D721Med (cell line): ENCODE results near the gene ST8SIA5.

Experiments used
- DNase-seq: peaks from one replicate; pipeline ENCODE4 v3.0.0; 2011; ENCODE audit warnings: low spot score; ENCODE audit not compliant: insufficient read length
- FAIRE-seq: peaks from 2 replicates; lab custom pipeline; 2011; peaks lifted over from hg19 to GRCh38; lab: Jason Lieb, UNC
- TF ChIP-seq, protein P1 (sequence below): IDR thresholded peaks from 2 replicates; pipeline ENCODE4 v1.5.1; 2012; ENCODE audit warnings: mild to moderate bottlenecking, control low read depth; ENCODE audit not compliant: insufficient read depth; ENCODE audit errors: missing control alignments

Gene ST8SIA5

DNA sequence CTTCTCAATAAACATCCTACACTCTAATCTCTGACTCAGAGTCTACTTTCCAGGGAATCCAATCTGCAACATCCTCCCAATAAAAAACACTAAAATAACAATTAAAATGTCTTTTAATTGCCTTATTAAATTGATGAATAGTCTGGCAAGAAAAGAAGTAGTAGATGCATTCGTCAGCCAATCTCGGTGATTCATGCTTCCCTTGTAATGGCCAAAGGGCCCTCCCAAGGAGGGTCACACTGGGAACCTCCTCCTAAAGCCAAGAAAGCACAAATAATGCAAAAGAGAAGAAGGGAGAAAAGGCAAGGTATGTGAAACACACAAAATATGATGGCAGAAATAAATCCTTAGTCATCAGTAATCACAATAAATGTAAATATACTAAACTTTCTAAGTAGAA lies 16.8 kb downstream of the ST8SIA5 start:
- TF ChIP-seq, protein P1, sequence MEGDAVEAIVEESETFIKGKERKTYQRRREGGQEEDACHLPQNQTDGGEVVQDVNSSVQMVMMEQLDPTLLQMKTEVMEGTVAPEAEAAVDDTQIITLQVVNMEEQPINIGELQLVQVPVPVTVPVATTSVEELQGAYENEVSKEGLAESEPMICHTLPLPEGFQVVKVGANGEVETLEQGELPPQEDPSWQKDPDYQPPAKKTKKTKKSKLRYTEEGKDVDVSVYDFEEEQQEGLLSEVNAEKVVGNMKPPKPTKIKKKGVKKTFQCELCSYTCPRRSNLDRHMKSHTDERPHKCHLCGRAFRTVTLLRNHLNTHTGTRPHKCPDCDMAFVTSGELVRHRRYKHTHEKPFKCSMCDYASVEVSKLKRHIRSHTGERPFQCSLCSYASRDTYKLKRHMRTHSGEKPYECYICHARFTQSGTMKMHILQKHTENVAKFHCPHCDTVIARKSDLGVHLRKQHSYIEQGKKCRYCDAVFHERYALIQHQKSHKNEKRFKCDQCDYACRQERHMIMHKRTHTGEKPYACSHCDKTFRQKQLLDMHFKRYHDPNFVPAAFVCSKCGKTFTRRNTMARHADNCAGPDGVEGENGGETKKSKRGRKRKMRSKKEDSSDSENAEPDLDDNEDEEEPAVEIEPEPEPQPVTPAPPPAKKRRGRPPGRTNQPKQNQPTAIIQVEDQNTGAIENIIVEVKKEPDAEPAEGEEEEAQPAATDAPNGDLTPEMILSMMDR: no peak
- DNase-seq (no peak), FAIRE-seq (no peak)

DNA sequence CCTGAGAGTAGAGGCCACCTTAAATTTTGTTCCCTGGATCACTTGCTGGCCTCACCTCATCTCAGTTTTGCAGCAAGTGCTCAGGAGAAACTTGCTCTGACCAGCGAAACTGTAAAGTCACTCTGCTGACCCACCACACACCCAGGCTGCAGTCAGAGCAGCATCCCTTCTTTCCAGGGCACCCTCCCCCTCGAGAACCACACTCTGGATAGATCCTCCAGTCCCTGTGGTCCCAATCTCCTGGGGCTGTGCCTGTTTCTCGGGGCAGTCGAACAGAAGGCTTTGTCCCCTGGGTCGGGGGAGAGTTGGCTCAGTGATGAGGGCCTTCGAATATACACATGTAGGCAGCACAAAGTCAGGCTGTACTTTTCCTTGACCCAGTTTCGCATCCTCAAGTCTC lies 18.4 kb downstream of the ST8SIA5 start:
- no peak for FAIRE-seq
- TF ChIP-seq, protein P1: no peak
- DNase-seq: no peak

DNA sequence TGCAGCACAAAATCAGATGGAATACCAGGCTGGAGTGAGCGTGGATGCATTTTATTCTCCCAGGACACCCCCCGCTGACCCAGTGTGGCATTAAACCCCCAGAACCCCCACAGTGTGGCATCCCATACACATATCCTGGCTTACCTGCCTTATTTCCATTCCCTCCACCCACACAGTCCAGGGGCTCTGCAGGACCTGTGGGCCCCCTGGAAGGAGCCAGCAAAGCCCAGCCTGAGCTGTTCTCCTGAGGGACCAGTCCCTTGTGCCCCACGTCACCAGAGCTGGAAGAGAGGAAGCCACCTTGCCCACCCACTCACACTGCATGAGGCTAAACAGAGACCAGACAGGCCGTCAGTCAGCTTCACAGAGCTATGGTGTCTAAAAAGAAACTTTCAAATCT lies 20.1 kb downstream of the ST8SIA5 start:
- DNase-seq (no peak), FAIRE-seq (no peak)
- TF ChIP-seq, protein P1: no peak

DNA sequence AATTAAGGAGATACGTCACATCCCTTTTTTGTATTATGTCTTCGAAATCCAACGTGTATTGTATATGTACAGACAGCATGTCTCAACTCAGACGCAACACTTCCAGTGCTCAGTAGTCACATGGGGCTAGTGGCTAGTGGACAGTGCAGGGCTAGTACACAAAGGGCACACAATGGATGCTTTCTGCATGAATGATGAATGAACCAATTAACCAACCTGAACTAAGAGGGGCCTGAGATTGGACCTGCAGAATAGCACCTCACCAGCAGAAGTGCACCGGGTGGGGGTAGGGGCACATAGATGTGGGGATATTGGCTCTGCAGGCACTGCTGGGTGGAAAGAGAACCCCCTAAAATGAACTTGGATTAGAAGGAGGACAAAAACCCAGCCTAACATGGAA lies 20.7 kb downstream of the ST8SIA5 start:
- no peak for FAIRE-seq

DNA sequence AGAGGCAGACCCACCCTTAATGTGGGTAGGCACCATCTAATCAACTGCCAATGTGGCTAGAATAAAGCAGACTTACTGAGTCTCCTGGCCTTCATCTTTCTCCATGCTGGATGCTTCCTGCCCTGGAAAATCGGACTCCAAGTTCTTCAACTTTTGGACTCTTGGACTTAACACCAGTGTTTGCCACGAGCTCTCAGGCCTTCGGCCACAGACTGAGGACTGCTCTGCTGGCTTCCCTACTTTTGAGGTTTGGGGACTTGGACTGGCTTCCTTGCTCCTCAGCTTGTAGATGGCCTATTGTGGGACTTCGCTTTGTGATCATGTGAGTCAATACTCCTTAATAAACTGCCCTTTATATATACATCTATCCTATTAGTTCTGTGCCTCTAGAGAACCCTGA lies 21.9 kb downstream of the ST8SIA5 start:
- no peak for DNase-seq

More for the DNA sequence above, 20.7 kb downstream of the ST8SIA5 start:
- TF ChIP-seq, protein P1: no peak
- no peak for DNase-seq

DNA sequence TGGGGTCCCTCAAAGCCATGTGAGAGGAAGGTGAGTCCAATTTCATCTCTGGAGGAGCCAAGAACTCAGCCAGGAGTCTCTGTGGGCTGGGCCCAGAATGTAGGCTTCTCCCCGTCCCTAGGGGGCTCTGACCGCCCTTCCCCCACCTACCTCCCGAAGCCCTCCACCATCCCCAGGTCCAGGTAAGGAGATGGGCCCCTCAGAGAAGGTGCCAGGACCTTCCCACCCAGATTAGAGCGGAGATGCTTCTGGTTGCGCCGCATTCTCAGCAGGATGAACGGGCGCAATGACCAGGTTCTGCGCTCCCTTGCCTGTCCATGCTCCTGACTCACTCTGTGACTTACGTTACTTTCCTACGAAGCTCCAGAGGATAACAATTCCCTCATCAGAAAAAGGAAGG lies 23.0 kb downstream of the ST8SIA5 start:
- TF ChIP-seq, protein P1: no peak
- no peak for FAIRE-seq
- DNase-seq: no peak

More for the DNA sequence above, 21.9 kb downstream of the ST8SIA5 start:
- no peak for FAIRE-seq
- TF ChIP-seq, protein P1: no peak

DNA sequence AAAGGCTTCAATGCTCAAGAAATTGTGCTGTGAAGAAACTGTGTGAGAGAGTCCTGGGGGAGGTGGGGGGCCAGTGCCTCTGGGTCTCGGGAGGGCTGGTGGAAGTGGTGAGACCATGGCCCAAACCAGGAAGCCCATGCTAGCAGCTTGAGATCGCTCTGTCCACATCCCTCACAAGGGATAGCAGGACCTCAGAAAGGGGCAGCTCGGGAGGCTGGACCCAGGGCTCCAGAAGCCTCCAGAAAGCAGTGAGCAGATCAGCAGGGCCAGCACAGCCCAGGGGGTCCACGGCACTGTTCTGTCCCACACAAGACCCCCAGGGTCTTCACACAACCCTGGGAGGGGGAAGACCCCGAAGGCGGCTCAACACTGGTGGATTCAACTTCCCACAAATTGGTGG lies 24.1 kb downstream of the ST8SIA5 start:
- no peak for FAIRE-seq
- DNase-seq: no peak
- TF ChIP-seq, protein P1: no peak
